ENCODE measurements around the gene FLOT1.

FLOT1 gene

DNA sequence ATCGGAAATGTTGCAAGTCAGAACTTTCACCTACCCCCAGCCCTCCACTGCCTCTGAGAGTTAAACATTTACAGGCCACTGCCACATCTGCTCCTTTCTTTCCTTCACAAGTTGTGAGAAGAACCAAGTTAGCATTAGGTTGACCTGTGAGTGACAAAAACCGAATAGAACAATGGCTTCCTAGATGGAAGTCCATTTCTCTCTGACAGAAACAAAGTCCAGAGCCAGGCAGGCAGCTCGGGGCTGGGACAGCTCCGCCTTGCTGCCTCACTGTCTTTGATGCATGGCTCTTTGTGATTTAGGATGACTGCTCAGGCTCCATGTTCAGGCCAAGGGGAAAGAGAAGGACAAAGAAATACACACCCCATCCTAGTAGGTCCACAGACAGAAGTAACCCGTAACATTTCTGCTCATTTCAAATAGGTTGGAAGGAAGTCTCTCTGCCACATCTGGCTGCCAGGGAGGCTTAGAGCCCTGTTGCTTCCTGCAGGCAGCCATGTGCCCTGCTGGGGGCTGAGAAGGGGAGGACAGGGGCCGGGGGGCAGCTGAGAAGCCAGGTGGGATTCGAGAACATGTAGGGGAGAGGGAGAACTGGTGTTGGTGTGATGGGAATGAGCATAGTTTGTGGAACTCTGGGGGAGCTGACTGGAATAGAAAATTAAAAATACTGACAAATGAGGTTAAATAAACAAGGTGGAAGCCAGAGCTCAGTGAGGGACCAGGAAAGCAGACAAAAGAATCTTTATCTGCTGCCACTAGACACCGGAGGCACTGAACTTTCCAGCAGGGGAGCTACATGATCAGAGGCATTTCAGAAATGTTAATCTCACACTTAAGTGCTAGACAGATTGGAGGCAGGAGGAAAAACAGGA, 21.4 kb upstream of the FLOT1 start:
- Histone ChIP-seq H3K27ac (ENCODE audit: insufficient read depth in 1 of 2, low read depth in 1 of 2, low read length in 2 of 2, poor library complexity in 1 of 2, severe bottlenecking in 2 of 2) (no peak overlapping the region), H3K9me3 (ENCODE audit: control extremely low read depth in 1 of 5, control insufficient read depth in 4 of 5, insufficient read depth in 2 of 5, low read depth in 1 of 5, low read length in 4 of 5) (no peaks in the 10 kb centered on the region), H3K4me3 (ENCODE audit: control insufficient read depth in 1 of 7, extremely low read depth in 1 of 7, insufficient read depth in 4 of 7, low read depth in 2 of 7, low read length in 6 of 7) (no peak overlapping the region), H3K4me1 (ENCODE audit: control extremely low read depth in 1 of 4, control insufficient read depth in 4 of 4, insufficient read depth in 4 of 4, low read length in 3 of 4) (peaks cover 0 to 34% (median 11%) of the 10 kb centered on the region in 4 experiments), H3K36me3 (ENCODE audit: control insufficient read depth in 4 of 4, insufficient read depth in 4 of 4, low read length in 3 of 4) (no peaks in the 10 kb centered on the region), H3K27me3 (replicated peaks in 2 of 5; ENCODE audit: control insufficient read depth in 4 of 5, insufficient read depth in 5 of 5, low read length in 4 of 5) (peaks cover 0 to 52% (median 4%) of the 10 kb centered on the region in 5 experiments)
- POLR2A ChIA-PET, result no interaction called here
- CTCF ChIA-PET, result interaction anchor here (0.9 to 1.6 kb wide), 2 partner anchors 25 to 55 kb away, joined by 3 to 6 read pairs; no protein-coding TSS in a partner anchor
- peak in 1 of 3 donors; percentile 45 for DNase-seq
- 31% methylated on average over 5 of the region's 8 CpGs for WGBS (ENCODE audit: insufficient coverage)

DNA sequence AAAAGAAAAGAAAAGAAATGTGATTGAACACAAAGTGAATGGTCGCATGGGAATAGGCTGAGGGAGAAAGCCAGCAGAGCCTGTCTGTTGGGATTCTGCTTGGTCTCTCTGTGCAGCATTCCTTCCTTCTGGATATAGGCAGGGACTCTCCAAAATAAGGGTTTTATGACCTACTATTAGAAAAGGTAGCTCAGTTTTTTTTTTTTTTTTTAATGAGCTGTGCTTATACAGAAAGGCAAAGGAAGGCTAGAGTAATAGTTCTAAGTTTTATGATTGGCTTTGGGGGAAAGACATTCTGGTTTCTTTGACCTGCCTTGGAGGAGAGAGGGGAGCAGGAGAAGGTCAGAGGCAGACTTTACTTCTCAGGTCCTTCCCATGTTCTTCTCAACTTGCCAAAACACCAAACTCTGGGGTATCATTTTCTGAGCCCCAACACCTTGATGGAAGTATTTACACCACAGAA, 20.7 kb upstream of the FLOT1 start:
- WGBS (ENCODE audit: insufficient coverage), result 100% methylated on average over 1 of the region's 1 CpG
- Histone ChIP-seq H3K27me3 (replicated peaks in 2 of 5; ENCODE audit: control insufficient read depth in 4 of 5, insufficient read depth in 5 of 5, low read length in 4 of 5) (peaks cover 0 to 46% (median 4%) of the 10 kb centered on the region in 5 experiments), H3K4me3 (ENCODE audit: control insufficient read depth in 1 of 7, extremely low read depth in 1 of 7, insufficient read depth in 4 of 7, low read depth in 2 of 7, low read length in 6 of 7) (no peak overlapping the region), H3K27ac (ENCODE audit: insufficient read depth in 1 of 2, low read depth in 1 of 2, low read length in 2 of 2, poor library complexity in 1 of 2, severe bottlenecking in 2 of 2) (no peak overlapping the region), H3K4me1 (ENCODE audit: control extremely low read depth in 1 of 4, control insufficient read depth in 4 of 4, insufficient read depth in 4 of 4, low read length in 3 of 4) (peaks cover 0 to 29% (median 7%) of the 10 kb centered on the region in 4 experiments), H3K36me3 (ENCODE audit: control insufficient read depth in 4 of 4, insufficient read depth in 4 of 4, low read length in 3 of 4) (no peaks in the 10 kb centered on the region), H3K9me3 (ENCODE audit: control extremely low read depth in 1 of 5, control insufficient read depth in 4 of 5, insufficient read depth in 2 of 5, low read depth in 1 of 5, low read length in 4 of 5) (no peaks in the 10 kb centered on the region)
- CTCF ChIA-PET, result interaction anchor here (1.6 kb wide), 1 partner anchor 26 kb away, joined by 6 read pairs; no protein-coding TSS in a partner anchor
- no peak for DNase-seq
- POLR2A ChIA-PET, result no interaction called here

DNA sequence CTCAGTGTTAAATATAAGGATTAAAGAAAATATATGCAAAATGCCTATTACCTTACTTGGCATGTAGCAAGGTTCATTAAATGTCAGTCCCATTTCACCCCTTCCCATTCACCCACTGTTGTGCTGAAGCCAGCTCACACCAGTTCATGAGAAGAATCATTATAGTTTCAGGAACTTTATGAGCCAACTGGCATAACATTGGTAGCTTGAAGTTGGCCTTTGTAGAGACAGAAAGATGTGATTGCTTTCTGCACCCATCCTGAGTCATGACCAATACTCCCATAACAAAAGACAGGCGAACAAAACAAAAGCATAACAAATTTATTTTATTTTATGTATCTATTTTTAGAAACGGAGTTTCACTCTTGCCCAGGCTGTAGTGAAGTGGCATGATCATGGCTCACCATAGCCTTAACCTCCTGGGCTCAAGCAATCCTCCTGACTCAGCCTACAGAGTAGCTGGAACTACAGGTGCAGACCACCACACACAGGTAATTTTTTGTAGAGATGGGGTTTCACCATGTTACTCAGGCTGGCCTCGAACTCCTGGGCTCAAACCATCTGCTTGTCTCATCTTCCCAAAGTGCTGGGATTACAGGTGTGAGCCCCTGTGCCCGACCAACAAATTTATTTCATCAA, 19.4 kb upstream of the FLOT1 start:
- Histone ChIP-seq H3K4me1 (ENCODE audit: control extremely low read depth in 1 of 4, control insufficient read depth in 4 of 4, insufficient read depth in 4 of 4, low read length in 3 of 4) (peaks cover 0 to 22% (median 7%) of the 10 kb centered on the region in 4 experiments), H3K36me3 (ENCODE audit: control insufficient read depth in 4 of 4, insufficient read depth in 4 of 4, low read length in 3 of 4) (no peaks in the 10 kb centered on the region)
- POLR2A ChIA-PET, result no interaction called here

GRCh38 chr6:30760549-30760948, 18.1 kb upstream of the FLOT1 start:
- Histone ChIP-seq H3K4me1 (ENCODE audit: control extremely low read depth in 1 of 4, control insufficient read depth in 4 of 4, insufficient read depth in 4 of 4, low read length in 3 of 4) (peaks cover 0 to 22% (median 7%) of the 10 kb centered on the region in 4 experiments), H3K36me3 (ENCODE audit: control insufficient read depth in 4 of 4, insufficient read depth in 4 of 4, low read length in 3 of 4) (no peaks in the 10 kb centered on the region), H3K9me3 (ENCODE audit: control extremely low read depth in 1 of 5, control insufficient read depth in 4 of 5, insufficient read depth in 2 of 5, low read depth in 1 of 5, low read length in 4 of 5) (no peaks in the 10 kb centered on the region), H3K4me3 (ENCODE audit: control insufficient read depth in 1 of 7, extremely low read depth in 1 of 7, insufficient read depth in 4 of 7, low read depth in 2 of 7, low read length in 6 of 7) (no peak overlapping the region), H3K27ac (ENCODE audit: insufficient read depth in 1 of 2, low read depth in 1 of 2, low read length in 2 of 2, poor library complexity in 1 of 2, severe bottlenecking in 2 of 2) (no peak overlapping the region), H3K27me3 (replicated peaks in 2 of 5; ENCODE audit: control insufficient read depth in 4 of 5, insufficient read depth in 5 of 5, low read length in 4 of 5) (peaks cover 0 to 37% (median 4%) of the 10 kb centered on the region in 5 experiments)
- POLR2A ChIA-PET, result interaction anchor here (1.1 kb wide), 1 partner anchor 8 kb away, joined by 4 read pairs; no protein-coding TSS in a partner anchor
- CTCF ChIA-PET, result interaction anchor here (0.7 to 1.9 kb wide), 3 partner anchors 8 to 28 kb away, joined by 3 to 6 read pairs (median 4); partner anchors contain the start of gene IER3
- DNase-seq, result no peak
- WGBS (ENCODE audit: insufficient coverage), result 50% methylated on average over 4 of the region's 8 CpGs

More for the DNA sequence above, 19.4 kb upstream of the FLOT1 start:
- peaks cover 0 to 36% (median 4%) of the 10 kb centered on the region in 5 experiments for H3K27me3 ChIP-seq (replicated peaks in 2 of 5; ENCODE audit: control insufficient read depth in 4 of 5, insufficient read depth in 5 of 5, low read length in 4 of 5)
- H3K27ac ChIP-seq (ENCODE audit: insufficient read depth in 1 of 2, low read depth in 1 of 2, low read length in 2 of 2, poor library complexity in 1 of 2, severe bottlenecking in 2 of 2), result no peak overlapping the region
- H3K9me3 ChIP-seq (ENCODE audit: control extremely low read depth in 1 of 5, control insufficient read depth in 4 of 5, insufficient read depth in 2 of 5, low read depth in 1 of 5, low read length in 4 of 5), result no peaks in the 10 kb centered on the region
- 100% methylated on average over 2 of the region's 4 CpGs for WGBS (ENCODE audit: insufficient coverage)
- CTCF ChIA-PET, result interaction anchor here (1.2 to 1.4 kb wide), 2 partner anchors 8 to 20 kb away, joined by 3 to 5 read pairs; no protein-coding TSS in a partner anchor
- no peak overlapping the region for H3K4me3 ChIP-seq (ENCODE audit: control insufficient read depth in 1 of 7, extremely low read depth in 1 of 7, insufficient read depth in 4 of 7, low read depth in 2 of 7, low read length in 6 of 7)
- no peak for DNase-seq

- Histone ChIP-seq H3K36me3 (ENCODE audit: control insufficient read depth in 4 of 4, insufficient read depth in 4 of 4, low read length in 3 of 4) (no peaks in the 10 kb centered on the region), H3K4me3 (ENCODE audit: control insufficient read depth in 1 of 7, extremely low read depth in 1 of 7, insufficient read depth in 4 of 7, low read depth in 2 of 7, low read length in 6 of 7) (no peak overlapping the region), H3K4me1 (ENCODE audit: control extremely low read depth in 1 of 4, control insufficient read depth in 4 of 4, insufficient read depth in 4 of 4, low read length in 3 of 4) (peaks cover 0 to 22% (median 7%) of the 10 kb centered on the region in 4 experiments), H3K27ac (ENCODE audit: insufficient read depth in 1 of 2, low read depth in 1 of 2, low read length in 2 of 2, poor library complexity in 1 of 2, severe bottlenecking in 2 of 2) (no peak overlapping the region), H3K27me3 (replicated peaks in 2 of 5; ENCODE audit: control insufficient read depth in 4 of 5, insufficient read depth in 5 of 5, low read length in 4 of 5) (peaks cover 0 to 37% (median 4%) of the 10 kb centered on the region in 5 experiments), H3K9me3 (ENCODE audit: control extremely low read depth in 1 of 5, control insufficient read depth in 4 of 5, insufficient read depth in 2 of 5, low read depth in 1 of 5, low read length in 4 of 5) (no peaks in the 10 kb centered on the region)
- CTCF ChIA-PET, result interaction anchor here (1.0 to 1.9 kb wide), 5 partner anchors 10 to 68 kb away, joined by 3 to 4 read pairs (median 3); partner anchors contain the start of gene IER3
- no peak for DNase-seq
- POLR2A ChIA-PET, result no interaction called here
- WGBS (ENCODE audit: insufficient coverage), result 99% methylated on average over 8 of the region's 10 CpGs
Measured at GRCh38 chr6:30759575-30760239, 17.2 kb upstream of the FLOT1 start.

DNA sequence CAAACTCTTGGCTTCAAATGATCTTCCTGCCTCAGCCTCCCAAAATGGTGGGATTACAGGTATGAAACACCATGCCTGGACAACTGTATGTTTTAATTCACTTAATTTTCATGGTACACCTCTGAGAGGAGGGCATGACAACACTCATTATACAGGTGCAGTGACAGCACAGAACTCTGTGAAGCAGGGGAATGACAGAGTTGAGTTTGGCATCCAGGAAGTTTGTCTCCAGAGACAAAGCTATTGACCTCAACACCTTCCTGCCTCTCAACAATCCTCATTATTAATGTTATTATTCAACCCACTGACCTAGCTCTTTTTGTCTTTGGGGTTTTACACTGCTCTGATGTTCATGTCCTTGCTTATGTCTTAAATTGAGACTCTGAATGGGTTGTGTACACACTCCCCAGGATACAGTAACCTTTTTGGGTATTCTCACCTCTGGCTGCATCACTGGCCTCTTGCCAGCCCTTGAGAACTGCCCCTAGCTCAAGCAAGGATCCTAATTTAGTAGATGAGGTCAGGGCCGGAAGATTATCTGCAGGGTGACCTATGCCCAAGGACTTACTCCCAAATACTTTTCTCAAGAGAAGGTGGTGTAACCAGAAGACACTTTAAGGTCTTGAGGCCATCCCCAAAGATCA, 14.9 kb upstream of the FLOT1 start:
- Histone ChIP-seq H3K9me3 (ENCODE audit: control extremely low read depth in 1 of 5, control insufficient read depth in 4 of 5, insufficient read depth in 2 of 5, low read depth in 1 of 5, low read length in 4 of 5) (no peaks in the 10 kb centered on the region), H3K4me3 (ENCODE audit: control insufficient read depth in 1 of 7, extremely low read depth in 1 of 7, insufficient read depth in 4 of 7, low read depth in 2 of 7, low read length in 6 of 7) (no peak overlapping the region), H3K27ac (ENCODE audit: insufficient read depth in 1 of 2, low read depth in 1 of 2, low read length in 2 of 2, poor library complexity in 1 of 2, severe bottlenecking in 2 of 2) (no peak overlapping the region), H3K36me3 (ENCODE audit: control insufficient read depth in 4 of 4, insufficient read depth in 4 of 4, low read length in 3 of 4) (no peaks in the 10 kb centered on the region), H3K27me3 (replicated peaks in 2 of 5; ENCODE audit: control insufficient read depth in 4 of 5, insufficient read depth in 5 of 5, low read length in 4 of 5) (peaks cover 0 to 22% (median 4%) of the 10 kb centered on the region in 5 experiments), H3K4me1 (ENCODE audit: control extremely low read depth in 1 of 4, control insufficient read depth in 4 of 4, insufficient read depth in 4 of 4, low read length in 3 of 4) (peaks cover 0 to 17% (median 4%) of the 10 kb centered on the region in 4 experiments)
- POLR2A ChIA-PET, result interaction anchor here (0.6 kb wide), 1 partner anchor 87 kb away, joined by 3 read pairs; no protein-coding TSS in a partner anchor
- no peak for DNase-seq
- WGBS (ENCODE audit: insufficient coverage), result 100% methylated on average over 1 of the region's 1 CpG
- CTCF ChIA-PET, result interaction anchor here (1.3 to 1.6 kb wide), 2 partner anchors 10 to 64 kb away, joined by 3 read pairs; no protein-coding TSS in a partner anchor
